Common myeloid progenitor, CD34-positive (primary cell): Measurements from ENCODE around the gene MRPS18A.

Source experiments
- CTCF ChIA-PET: fragments of 350-600 bp; sonication (Branson Sonifier 250); formaldehyde crosslinking; loops from one replicate; lab custom pipeline; 2021; ENCODE audit warnings: antibody characterized with exemption; lab: Charles Lee
- POLR2A ChIA-PET: fragments of 350-600 bp; sonication (Branson Sonifier 250); formaldehyde crosslinking; loops from one replicate; lab custom pipeline; 2021; ENCODE audit warnings: antibody characterized with exemption; lab: Charles Lee
- DNase-seq, 3 donors: peaks; one replicate each; pipeline versions ENCODE4 v3.0.0 to v3.0.0-alpha.2; 2013
- H3K27ac ChIP-seq, 2 experiments: 1 replicate in 1 of 2; 2 replicates in 1 of 2; pipeline ENCODE4 v1.7.0; 2013; ENCODE audit warnings: inconsistent platforms in 2 of 2, low read length in 2 of 2, mild to moderate bottlenecking in 2 of 2, low read depth in 1 of 2, moderate library complexity in 1 of 2; ENCODE audit not compliant: severe bottlenecking in 2 of 2, insufficient read depth in 1 of 2, poor library complexity in 1 of 2
- H3K27me3 ChIP-seq, 5 experiments: replicated peaks in 2 of 5; 1 replicate in 3 of 5; 2 replicates in 2 of 5; pipeline versions ENCODE4 v1.6.1 to v1.7.0; 2013; ENCODE audit warnings: low read length in 4 of 5, mild to moderate bottlenecking in 2 of 5, moderate library complexity in 2 of 5, inconsistent platforms in 1 of 5; ENCODE audit not compliant: insufficient read depth in 5 of 5, control insufficient read depth in 4 of 5
- H3K36me3 ChIP-seq, 4 experiments: 1 replicate in 2 of 4; 2 replicates in 2 of 4; pipeline versions ENCODE4 v1.6.1 to v1.7.0; 2013; ENCODE audit warnings: low read length in 3 of 4, control low read depth in 1 of 4, mild to moderate bottlenecking in 1 of 4; ENCODE audit not compliant: control insufficient read depth in 4 of 4, insufficient read depth in 4 of 4
- H3K4me1 ChIP-seq, 4 experiments: 1 replicate in 3 of 4; 2 replicates in 1 of 4; pipeline versions ENCODE4 v1.6.1 to v1.7.1; 2013; ENCODE audit warnings: low read length in 3 of 4, mild to moderate bottlenecking in 3 of 4, control low read depth in 1 of 4, inconsistent platforms in 1 of 4, moderate library complexity in 1 of 4; ENCODE audit not compliant: control insufficient read depth in 4 of 4, insufficient read depth in 4 of 4; ENCODE audit errors: control extremely low read depth in 1 of 4
- H3K4me3 ChIP-seq, 7 experiments: 1 replicate in 4 of 7; 2 replicates in 3 of 7; pipeline versions ENCODE4 v1.5.1 to v1.7.0; 2013; ENCODE audit warnings: mild to moderate bottlenecking in 7 of 7, low read length in 6 of 7, moderate library complexity in 6 of 7, inconsistent platforms in 2 of 7, low read depth in 2 of 7, control low read depth in 1 of 7; ENCODE audit not compliant: insufficient read depth in 4 of 7, control insufficient read depth in 1 of 7; ENCODE audit errors: extremely low read depth in 1 of 7
- H3K9me3 ChIP-seq, 5 experiments: 1 replicate in 4 of 5; 2 replicates in 1 of 5; pipeline versions ENCODE4 v1.6.1 to v1.7.1; 2013; ENCODE audit warnings: low read length in 4 of 5, mild to moderate bottlenecking in 2 of 5, inconsistent platforms in 1 of 5, low read depth in 1 of 5, moderate library complexity in 1 of 5; ENCODE audit not compliant: control insufficient read depth in 4 of 5, insufficient read depth in 2 of 5; ENCODE audit errors: control extremely low read depth in 1 of 5
- WGBS: methylation state at CpG from one replicate; pipeline ENCODE4 v1.1.5; 2013; ENCODE audit not compliant: insufficient coverage; 5-methylcytosine and 5-hydroxymethylcytosine counted together

MRPS18A gene

GRCh38 chr6:43724914-43725642 lies 37.5 kb upstream of the MRPS18A start:
- CTCF ChIA-PET, result interaction anchor here (0.6 to 3.8 kb wide), 34 partner anchors 9 to 361 kb away, joined by 3 to 24 read pairs (median 5); partner anchors contain the start of gene VEGFA
- 0% methylated on average over 11 of the region's 17 CpGs for WGBS
- Histone ChIP-seq H3K4me1 (peaks cover 4 to 29% (median 27%) of the 10 kb centered on the region in 4 experiments), H3K27ac (peak overlapping the region in 1 of 2 experiments; percentile 19), H3K27me3 (peaks cover 0 to 7% (median 0%) of the 10 kb centered on the region in 5 experiments), H3K36me3 (no peaks in the 10 kb centered on the region), H3K9me3 (peaks cover 0 to 2% (median 0%) of the 10 kb centered on the region in 5 experiments), H3K4me3 (peak overlapping the region in 4 of 7 experiments; percentile 24 to 57 (median 42))
- POLR2A ChIA-PET, result interaction anchor here (0.5 to 1.5 kb wide), 6 partner anchors 9 to 357 kb away, joined by 3 to 7 read pairs (median 4); partner anchors contain the start of gene VEGFA
- DNase-seq, result peak; percentile 98 to 99 (median 99)

- 70% methylated on average over 1 of the region's 2 CpGs for WGBS
- CTCF ChIA-PET, result interaction anchor here (0.6 to 3.8 kb wide), 36 partner anchors 8 to 362 kb away, joined by 3 to 24 read pairs (median 5); partner anchors contain the start of gene VEGFA
- H3K27ac ChIP-seq, result peak overlapping the region in 1 of 2 experiments; percentile 19
Observed at GRCh38 chr6:43724354-43724753, 36.8 kb upstream of the MRPS18A start.

GRCh38 chr6:43723737-43724295 lies 36.2 kb upstream of the MRPS18A start:
- DNase-seq, result peak; percentile 79 to 87 (median 81)
- POLR2A ChIA-PET, result interaction anchor here (1.5 kb wide), 1 partner anchor 46 kb away, joined by 7 read pairs; the partner anchor contains the start of gene VEGFA
- peaks cover 4 to 29% (median 27%) of the 10 kb centered on the region in 4 experiments for H3K4me1 ChIP-seq
- no peaks in the 10 kb centered on the region for H3K36me3 ChIP-seq
- no peak overlapping the region for H3K27ac ChIP-seq
- H3K27me3 ChIP-seq, result peaks cover 0 to 7% (median 0%) of the 10 kb centered on the region in 5 experiments
- no peak overlapping the region for H3K4me3 ChIP-seq
- H3K9me3 ChIP-seq, result no peaks in the 10 kb centered on the region
- 51% methylated on average over 7 of the region's 9 CpGs for WGBS
- CTCF ChIA-PET, result interaction anchor here (0.6 to 3.8 kb wide), 36 partner anchors 7 to 362 kb away, joined by 3 to 24 read pairs (median 5); partner anchors contain the start of gene VEGFA

More at GRCh38 chr6:43724354-43724753, 36.8 kb upstream of the MRPS18A start:
- H3K4me1 ChIP-seq, result peaks cover 4 to 29% (median 27%) of the 10 kb centered on the region in 4 experiments
- peaks cover 0 to 7% (median 0%) of the 10 kb centered on the region in 5 experiments for H3K27me3 ChIP-seq
- DNase-seq, result no peak
- POLR2A ChIA-PET, result interaction anchor here (1.1 to 1.5 kb wide), 3 partner anchors 9 to 93 kb away, joined by 4 to 7 read pairs (median 4); partner anchors contain the start of gene VEGFA
- peak overlapping the region in 1 of 7 experiments; percentile 57 for H3K4me3 ChIP-seq
- H3K9me3 ChIP-seq, result no peaks in the 10 kb centered on the region
- H3K36me3 ChIP-seq, result no peaks in the 10 kb centered on the region

- CTCF ChIA-PET, result interaction anchor here (0.6 to 3.8 kb wide), 23 partner anchors 11 to 356 kb away, joined by 3 to 24 read pairs (median 6); no protein-coding TSS in a partner anchor
- Histone ChIP-seq H3K9me3 (no peaks in the 10 kb centered on the region), H3K4me3 (no peak overlapping the region), H3K27me3 (peaks cover 0 to 7% (median 0%) of the 10 kb centered on the region in 5 experiments), H3K27ac (no peak overlapping the region), H3K36me3 (no peaks in the 10 kb centered on the region), H3K4me1 (peaks cover 4 to 29% (median 27%) of the 10 kb centered on the region in 4 experiments)
- 97% methylated on average over 8 of the region's 10 CpGs for WGBS
- DNase-seq, result no peak
- POLR2A ChIA-PET, result interaction anchor here (0.5 kb wide), 1 partner anchor 13 kb away, joined by 5 read pairs; no protein-coding TSS in a partner anchor
Observed at GRCh38 chr6:43722920-43723545, 35.4 kb upstream of the MRPS18A start.

GRCh38 chr6:43720999-43721398 lies 33.4 kb upstream of the MRPS18A start:
- Histone ChIP-seq H3K4me1 (peaks cover 4 to 32% (median 26%) of the 10 kb centered on the region in 4 experiments), H3K9me3 (no peaks in the 10 kb centered on the region), H3K36me3 (no peaks in the 10 kb centered on the region), H3K27ac (no peak overlapping the region), H3K27me3 (peaks cover 0 to 7% (median 0%) of the 10 kb centered on the region in 5 experiments), H3K4me3 (no peak overlapping the region)
- CTCF ChIA-PET, result interaction anchor here (0.9 to 2.4 kb wide), 17 partner anchors 9 to 360 kb away, joined by 3 to 12 read pairs (median 5); partner anchors contain the start of gene VEGFA
- 90% methylated on average over 3 of the region's 4 CpGs for WGBS
- no peak for DNase-seq
- POLR2A ChIA-PET, result no interaction called here

- no peak overlapping the region for H3K27ac ChIP-seq
- no peak overlapping the region for H3K4me3 ChIP-seq
- ChIA-PET POLR2A (no interaction called here), CTCF (interaction anchor here (0.8 to 1.5 kb wide), 6 partner anchors 41 to 361 kb away, joined by 3 to 5 read pairs (median 4); no protein-coding TSS in a partner anchor)
- DNase-seq, result no peak
- no peaks in the 10 kb centered on the region for H3K36me3 ChIP-seq
- no CpG with 5 or more reads among the region's 7 CpGs for WGBS
- H3K9me3 ChIP-seq, result no peaks in the 10 kb centered on the region
- H3K27me3 ChIP-seq, result peaks cover 0 to 7% (median 0%) of the 10 kb centered on the region in 5 experiments
- H3K4me1 ChIP-seq, result peaks cover 4 to 23% (median 15%) of the 10 kb centered on the region in 4 experiments
Observed at GRCh38 chr6:43719511-43719910, 31.9 kb upstream of the MRPS18A start.
